ENCODE data around the gene PIF1.

The PIF1 gene

DNA sequence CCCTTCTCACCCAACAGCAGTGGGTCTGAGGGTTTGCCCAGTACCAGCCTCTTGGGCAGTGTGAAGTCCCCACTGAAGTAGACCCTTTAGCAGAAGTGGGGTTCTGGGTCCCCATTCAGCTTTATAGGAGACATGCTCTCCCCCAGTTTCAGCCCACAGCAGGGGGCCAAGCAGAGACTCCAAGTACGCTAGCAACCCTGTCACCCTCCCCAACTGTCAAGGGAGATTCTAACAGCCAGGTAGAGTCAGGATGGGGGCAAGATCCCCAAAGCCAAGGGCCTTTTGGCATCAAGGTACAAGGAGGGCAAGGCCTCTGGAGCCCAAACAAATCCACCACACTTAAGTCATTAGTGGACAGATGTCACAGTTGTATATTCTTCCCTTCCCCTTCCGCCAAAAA lies 51.8 kb downstream of the PIF1 start:
- no peak for DNase-seq

DNA sequence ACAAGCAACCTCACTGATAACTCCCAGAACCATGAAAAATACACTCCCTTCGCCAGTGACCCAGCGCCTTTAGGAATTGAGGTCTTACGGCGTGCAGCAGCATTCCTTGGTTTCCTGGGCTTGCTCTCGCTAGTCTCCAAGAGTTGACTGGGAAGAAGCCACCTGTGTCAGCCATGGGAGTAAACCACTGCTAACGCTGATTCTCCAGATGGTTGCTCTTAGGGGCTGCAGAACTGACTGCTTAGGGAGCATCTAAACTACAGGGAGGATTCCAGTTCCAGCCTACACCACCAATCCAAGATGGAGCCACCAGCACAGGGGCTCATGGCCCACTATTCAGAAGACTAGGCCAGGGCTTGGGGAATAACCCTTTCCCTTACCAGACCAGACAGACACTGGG lies 52.5 kb downstream of the PIF1 start:
- DNase-seq: no peak

DNA sequence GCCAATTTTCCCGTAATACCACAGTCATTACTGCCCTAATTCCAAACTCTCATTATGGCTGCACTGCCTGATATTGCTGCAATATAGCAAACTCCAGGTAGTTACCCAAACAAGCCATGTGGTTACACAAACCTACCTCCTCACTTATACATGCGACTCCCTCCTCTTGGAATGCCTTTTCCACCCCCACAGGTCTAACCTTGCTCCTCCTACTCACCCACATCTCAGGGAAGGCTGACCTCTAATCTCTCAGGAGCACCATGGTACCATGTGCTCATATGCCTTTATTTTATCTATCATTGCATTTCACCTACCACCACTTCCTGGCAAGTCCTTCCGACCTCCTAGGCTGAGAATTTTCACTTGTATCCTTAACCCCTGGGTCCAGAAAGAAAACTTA lies 53.0 kb downstream of the PIF1 start:
- DNase-seq: no peak

DNA sequence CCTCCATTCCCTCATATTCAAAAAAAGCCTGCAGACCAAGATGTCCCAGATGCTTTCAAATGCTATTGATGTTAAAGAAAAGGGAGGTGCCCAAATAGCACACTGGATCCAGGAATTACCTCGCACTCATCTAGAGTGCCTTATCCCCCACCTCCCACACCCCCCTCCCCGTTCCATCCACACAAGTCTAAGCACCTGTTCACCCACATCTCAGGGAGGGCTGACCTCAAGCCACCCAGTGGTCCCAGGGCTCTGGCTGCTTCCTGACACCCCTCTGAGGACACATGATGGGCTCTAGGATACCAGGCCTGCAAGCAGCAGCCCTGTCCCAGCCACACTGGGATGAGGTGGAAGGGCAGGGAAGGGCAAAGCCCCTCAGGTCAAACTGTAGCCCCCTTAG lies 54.8 kb downstream of the PIF1 start:
- DNase-seq: no peak

DNA sequence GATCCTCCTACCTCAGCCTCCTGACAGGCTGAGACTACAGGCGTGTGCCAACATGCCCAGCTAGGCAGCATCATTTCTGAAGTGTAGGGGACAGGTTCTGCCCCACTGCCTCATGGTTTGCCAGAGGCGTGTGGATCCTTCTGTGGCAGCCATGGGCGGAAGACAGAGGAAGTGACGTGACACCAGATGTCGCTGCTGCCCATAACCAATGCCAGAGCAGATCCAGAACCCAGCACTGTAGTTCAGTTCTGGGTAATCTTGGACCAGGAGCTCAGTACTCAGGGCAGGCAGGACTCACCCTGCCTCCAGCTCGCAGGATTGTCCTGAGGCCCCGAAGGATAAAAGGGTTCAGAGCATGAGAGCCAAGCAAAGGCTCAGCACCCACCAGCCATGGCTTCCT lies 58.2 kb downstream of the PIF1 start:
- DNase-seq: no peak

DNA sequence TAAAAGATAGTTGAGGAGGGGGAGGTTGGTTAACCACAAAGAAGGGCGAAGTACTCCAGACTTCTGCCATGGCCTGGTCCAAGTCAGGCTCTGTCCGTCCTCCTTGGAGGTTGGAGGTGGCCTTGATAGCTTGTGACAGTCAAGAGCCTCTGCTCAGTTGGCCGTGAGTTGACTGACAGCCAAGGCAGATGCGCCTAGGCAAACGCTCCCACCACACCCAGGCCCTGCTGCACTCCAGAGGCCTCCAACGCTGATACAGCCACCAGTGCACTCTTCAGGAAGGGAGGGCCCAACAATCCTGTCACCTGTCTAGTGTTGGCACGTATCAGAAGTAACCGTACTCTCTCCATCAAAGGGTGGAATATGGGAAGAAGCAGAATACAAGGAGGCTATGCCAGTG lies 59.4 kb downstream of the PIF1 start:
- DNase-seq: no peak

Data from CD4-positive, alpha-beta T cell treated with Interleukin-1 beta for 1 hour (primary cell).